ENCODE measurements around the gene FLOT1. TPM values are rescaled to one million over a fixed set of nuclear protein-coding genes. Genes with fewer than 3 reads are reported as not detected.

Gene FLOT1
- total and polyA plus RNA-seq, 2 of the 4 experiments (the other 2 are of a cell fraction) = 96.2 to 162 TPM

GRCh38 chr6:30779850-30780641, 37.6 kb upstream of the FLOT1 start:
- no peak for DNase-seq
- Histone ChIP-seq H4K20me1 (ENCODE audit: insufficient read depth, low read length) (no peaks in the 10 kb centered on the region), H2AK9ac (replicated peaks; ENCODE audit: low read depth, low read length, poor library complexity) (peak overlapping the region; percentile 75), H4K5ac (ENCODE audit: low read depth, low read length) (peak overlapping the region; percentile 46), H3K23ac (ENCODE audit: low read depth, low read length) (peak overlapping the region; percentile 51), H3K4me2 (ENCODE audit: low read depth, low read length) (no peak overlapping the region), H2BK15ac (ENCODE audit: low read depth, low read length) (peak overlapping the region; percentile 33), H4K8ac (ENCODE audit: low read depth in 2 of 2, low read length in 2 of 2) (peak overlapping the region; percentile 63 to 93), H3K56ac (ENCODE audit: extremely low read depth, insufficient read depth, low read length) (peak overlapping the region; percentile 39), H3K4ac (ENCODE audit: low read depth, low read length) (peak overlapping the region; percentile 92), H3K27me3 (ENCODE audit: control insufficient read depth, insufficient read depth, low read length) (no peaks in the 10 kb centered on the region), H3K4me1 (ENCODE audit: control insufficient read depth, insufficient read depth, low read length) (peaks cover 33% of the 10 kb centered on the region), H3K4me3 (ENCODE audit: insufficient read depth, low read depth, low read length) (no peak overlapping the region), H3K79me1 (ENCODE audit: low read depth in 1 of 2, low read length in 2 of 2) (peaks cover 9 to 20% of the 10 kb centered on the region in 2 experiments; a peak in 3 of 4 replicates), H2AFZ (replicated peaks; ENCODE audit: low read length, poor library complexity) (no peak overlapping the region), H3K9ac (ENCODE audit: low read depth, low read length) (peak overlapping the region; percentile 17; the same call in 1 of the 2 replicates), H3K9me1 (ENCODE audit: insufficient read depth, low read length) (peaks cover 19% of the 10 kb centered on the region), H2BK20ac (ENCODE audit: low read depth, low read length) (peak overlapping the region; percentile 82), H3K27ac (ENCODE audit: insufficient read depth, low read length) (peak overlapping the region; percentile 84), H2BK5ac (ENCODE audit: low read depth, low read length, poor library complexity, severe bottlenecking) (peak overlapping the region; percentile 98), H3K9me3 (ENCODE audit: control insufficient read depth, insufficient read depth, low read length) (no peaks in the 10 kb centered on the region), H3K18ac (ENCODE audit: low read depth, low read length) (peak overlapping the region; percentile 25), H2BK120ac (ENCODE audit: low read depth, low read length) (peak overlapping the region; percentile 84), H2AK5ac (ENCODE audit: low read depth, low read length) (peak overlapping the region; percentile 99), H4K91ac (ENCODE audit: insufficient read depth, low read depth, low read length) (peak overlapping the region; percentile 97), H3K14ac (replicated peaks; ENCODE audit: low read depth, low read length) (peak overlapping the region; percentile 42), H3K36me3 (ENCODE audit: control insufficient read depth, insufficient read depth, low read length) (no peaks in the 10 kb centered on the region)
- in situ Hi-C loops (cut with MboI; ENCODE audit: low sequenced_read_pairs) = loop anchor here (5.0 kb wide), 2 partner anchors 37 to 38 kb away; partner anchors contain the start of genes FLOT1 and IER3
- ChIA-PET POLR2A (ENCODE audit: unreplicated experiment) (interaction anchor here (0.8 to 1.2 kb wide), 3 partner anchors 10 to 38 kb away, joined by 3 to 7 read pairs (median 4); no protein-coding TSS in a partner anchor), CTCF (interaction anchor here (2.1 kb wide), 1 partner anchor 14 kb away, joined by 5 read pairs; no protein-coding TSS in a partner anchor)
- dilution Hi-C loops (cut with HindIII; ENCODE audit: low sequenced_read_pairs, unreplicated experiment) = no loop called here
- BruUV-seq (replicated peaks) = no TSS peak
- 94% methylated on average over 3 of the region's 10 CpGs; no CpG with 5 or more reads in 1 of the 2 experiments for WGBS, 2 experiments (ENCODE audit: extremely low coverage in 2 of 2, insufficient read length in 1 of 2)
- ATAC-seq (ENCODE audit: low read depth) = no peak
- intact Hi-C loops (cut with micrococcal nuclease) = no loop called here
- TF ChIP-seq MXI1 (IDR thresholded peaks at IDR 0.05; ENCODE audit: borderline replicate concordance, low read depth, low read length) (no peak), BHLHE40 (IDR thresholded peaks at IDR 0.05; ENCODE audit: low read depth, low read length) (no peak), CTCF (conservative IDR thresholded peaks at IDR 0.05; ENCODE audit: low read depth, low read length) (no peak), ELK1 (IDR thresholded peaks at IDR 0.05; ENCODE audit: borderline replicate concordance, low read depth, low read length) (no peak), FOS (IDR thresholded peaks at IDR 0.05; ENCODE audit: low read depth, low read length) (no peak), USF2 (IDR thresholded peaks at IDR 0.05; ENCODE audit: low read depth, low read length) (no peak), MAFK (IDR thresholded peaks at IDR 0.05; ENCODE audit: low read depth, low read length) (no peak), POLR2A (IDR thresholded peaks at IDR 0.05; ENCODE audit: low read depth, low read length) (no peak)
